ENCODE results near the gene CDK14.

- TF ChIP-seq, protein P1, sequence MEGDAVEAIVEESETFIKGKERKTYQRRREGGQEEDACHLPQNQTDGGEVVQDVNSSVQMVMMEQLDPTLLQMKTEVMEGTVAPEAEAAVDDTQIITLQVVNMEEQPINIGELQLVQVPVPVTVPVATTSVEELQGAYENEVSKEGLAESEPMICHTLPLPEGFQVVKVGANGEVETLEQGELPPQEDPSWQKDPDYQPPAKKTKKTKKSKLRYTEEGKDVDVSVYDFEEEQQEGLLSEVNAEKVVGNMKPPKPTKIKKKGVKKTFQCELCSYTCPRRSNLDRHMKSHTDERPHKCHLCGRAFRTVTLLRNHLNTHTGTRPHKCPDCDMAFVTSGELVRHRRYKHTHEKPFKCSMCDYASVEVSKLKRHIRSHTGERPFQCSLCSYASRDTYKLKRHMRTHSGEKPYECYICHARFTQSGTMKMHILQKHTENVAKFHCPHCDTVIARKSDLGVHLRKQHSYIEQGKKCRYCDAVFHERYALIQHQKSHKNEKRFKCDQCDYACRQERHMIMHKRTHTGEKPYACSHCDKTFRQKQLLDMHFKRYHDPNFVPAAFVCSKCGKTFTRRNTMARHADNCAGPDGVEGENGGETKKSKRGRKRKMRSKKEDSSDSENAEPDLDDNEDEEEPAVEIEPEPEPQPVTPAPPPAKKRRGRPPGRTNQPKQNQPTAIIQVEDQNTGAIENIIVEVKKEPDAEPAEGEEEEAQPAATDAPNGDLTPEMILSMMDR (conservative IDR thresholded peaks at IDR 0.05 in 1 of 2, IDR thresholded peaks at IDR 0.05 in 1 of 2; ENCODE audit: low read depth in 1 of 2, low read length in 2 of 2) = no peak
- no peak for TF ChIP-seq EZH2 (IDR thresholded peaks at IDR 0.05; ENCODE audit: low read length, missing control alignments)
Measured at GRCh38 chr7:90721869-90722431, 125.8 kb downstream of the CDK14 start.

Measured in fibroblast of lung (primary cell).